Measurements from ENCODE around the gene RBPMS2.
"Not testable (repeated sequence)": the region's sequence is repeated elsewhere in the genome, so short reads cannot be mapped to it uniquely, and the experiment has no call there.

Gene RBPMS2

DNA sequence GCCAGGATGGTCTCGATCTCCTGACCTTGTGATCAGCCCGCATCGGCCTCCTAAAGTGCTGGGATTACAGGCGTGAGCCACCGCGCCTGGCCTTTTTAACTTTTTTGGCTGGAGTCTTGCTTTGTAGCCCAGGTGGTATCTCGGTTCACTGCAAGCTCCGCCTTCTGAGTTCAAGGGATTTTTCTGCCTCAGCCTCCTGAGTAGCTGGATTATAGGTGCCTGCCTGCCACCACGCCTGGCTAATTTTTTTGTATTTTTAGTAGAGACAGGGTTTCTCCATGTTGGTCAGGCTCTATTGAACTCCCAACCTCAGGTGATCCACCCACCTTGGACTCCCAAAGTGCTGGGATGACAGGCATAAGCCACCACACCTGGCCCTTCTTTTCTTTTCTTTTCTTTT, 20.5 kb upstream of the RBPMS2 start:
- not testable (repeated sequence) for H3K9me3 ChIP-seq (ENCODE audit: insufficient read depth, low read length, severe bottlenecking); H3K9ac ChIP-seq (ENCODE audit: low read depth, low read length); H3K4me2 ChIP-seq (ENCODE audit: insufficient read depth, low read length); H3K27me3 ChIP-seq (ENCODE audit: insufficient read depth, low read length, poor library complexity); H3K27ac ChIP-seq (ENCODE audit: low read length); H3K36me3 ChIP-seq (ENCODE audit: insufficient read depth, low read length); DNase-seq; H3K4me1 ChIP-seq (ENCODE audit: insufficient read depth, low read length); H4K20me1 ChIP-seq (ENCODE audit: insufficient read depth, low read length); H3K4me3 ChIP-seq (ENCODE audit: low read depth in 1 of 2, low read length in 2 of 2); ATAC-seq (ENCODE audit: insufficient read depth, low read depth); H2AFZ ChIP-seq (ENCODE audit: low read depth, low read length); H3K79me2 ChIP-seq (ENCODE audit: insufficient read depth, low read length)

DNA sequence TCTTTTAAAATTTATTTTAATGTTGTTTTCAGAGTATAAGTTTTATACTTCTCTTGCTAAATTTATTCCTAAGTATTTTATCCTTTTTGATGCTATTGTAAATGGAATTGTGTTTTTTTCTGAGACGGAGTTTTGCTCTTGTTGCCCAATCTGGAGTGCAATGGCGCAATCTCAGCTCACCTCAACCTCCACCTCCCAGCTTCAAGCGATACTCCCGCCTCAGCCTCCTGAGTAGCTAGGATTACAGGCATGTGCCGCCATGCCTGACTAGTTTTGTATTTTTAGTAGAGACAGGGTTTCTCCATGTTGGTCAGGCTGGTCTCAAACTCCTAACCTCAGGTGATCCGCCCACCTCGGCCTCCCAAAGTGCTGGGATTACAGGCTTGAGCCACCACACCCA, 19.9 kb upstream of the RBPMS2 start:
- H3K79me2 ChIP-seq (ENCODE audit: insufficient read depth, low read length); H3K36me3 ChIP-seq (ENCODE audit: insufficient read depth, low read length); H3K9ac ChIP-seq (ENCODE audit: low read depth, low read length); ATAC-seq (ENCODE audit: insufficient read depth, low read depth); H3K4me2 ChIP-seq (ENCODE audit: insufficient read depth, low read length); H3K27me3 ChIP-seq (ENCODE audit: insufficient read depth, low read length, poor library complexity); H3K9me3 ChIP-seq (ENCODE audit: insufficient read depth, low read length, severe bottlenecking); H4K20me1 ChIP-seq (ENCODE audit: insufficient read depth, low read length); H2AFZ ChIP-seq (ENCODE audit: low read depth, low read length); H3K4me3 ChIP-seq (ENCODE audit: low read depth in 1 of 2, low read length in 2 of 2); DNase-seq; H3K27ac ChIP-seq (ENCODE audit: low read length); H3K4me1 ChIP-seq (ENCODE audit: insufficient read depth, low read length): not testable (repeated sequence)

- no peak overlapping the region for H3K9ac ChIP-seq (ENCODE audit: low read depth, low read length)
- H3K36me3 ChIP-seq (ENCODE audit: insufficient read depth, low read length), result no peaks in the 10 kb centered on the region
- H3K27ac ChIP-seq (ENCODE audit: low read length), result no peak overlapping the region
- no peak overlapping the region for H3K4me3 ChIP-seq (ENCODE audit: low read depth in 1 of 2, low read length in 2 of 2)
- no peaks in the 10 kb centered on the region for H3K79me2 ChIP-seq (ENCODE audit: insufficient read depth, low read length)
- H4K20me1 ChIP-seq (ENCODE audit: insufficient read depth, low read length), result no peaks in the 10 kb centered on the region
- ATAC-seq (ENCODE audit: insufficient read depth, low read depth) (no peak), DNase-seq (no peak)
- no peak overlapping the region for H2AFZ ChIP-seq (ENCODE audit: low read depth, low read length)
- H3K9me3 ChIP-seq (ENCODE audit: insufficient read depth, low read length, severe bottlenecking), result no peaks in the 10 kb centered on the region
- no peaks in the 10 kb centered on the region for H3K4me1 ChIP-seq (ENCODE audit: insufficient read depth, low read length)
- no peaks in the 10 kb centered on the region for H3K27me3 ChIP-seq (ENCODE audit: insufficient read depth, low read length, poor library complexity)
- no peak overlapping the region for H3K4me2 ChIP-seq (ENCODE audit: insufficient read depth, low read length)
- TF ChIP-seq EZH2 (IDR thresholded peaks at IDR 0.05; ENCODE audit: borderline replicate concordance, low read depth, low read length, severe bottlenecking) (no peak), CTCF (IDR thresholded peaks at IDR 0.05; ENCODE audit: borderline replicate concordance, extremely low read depth, low read length, poor library complexity, severe bottlenecking) (no peak)
Observed at GRCh38 chr15:64792282-64792681, 16.9 kb upstream of the RBPMS2 start.

- Histone ChIP-seq H3K79me2 (ENCODE audit: insufficient read depth, low read length) (no peaks in the 10 kb centered on the region), H3K4me1 (ENCODE audit: insufficient read depth, low read length) (no peaks in the 10 kb centered on the region), H3K9me3 (ENCODE audit: insufficient read depth, low read length, severe bottlenecking) (no peaks in the 10 kb centered on the region), H3K4me3 (ENCODE audit: low read depth in 1 of 2, low read length in 2 of 2) (no peak overlapping the region), H3K4me2 (ENCODE audit: insufficient read depth, low read length) (no peak overlapping the region), H3K27me3 (ENCODE audit: insufficient read depth, low read length, poor library complexity) (no peaks in the 10 kb centered on the region), H3K9ac (ENCODE audit: low read depth, low read length) (no peak overlapping the region), H2AFZ (ENCODE audit: low read depth, low read length) (no peak overlapping the region), H4K20me1 (ENCODE audit: insufficient read depth, low read length) (no peaks in the 10 kb centered on the region), H3K36me3 (ENCODE audit: insufficient read depth, low read length) (no peaks in the 10 kb centered on the region), H3K27ac (ENCODE audit: low read length) (no peak overlapping the region)
- no peak for DNase-seq
- TF ChIP-seq CTCF (IDR thresholded peaks at IDR 0.05; ENCODE audit: borderline replicate concordance, extremely low read depth, low read length, poor library complexity, severe bottlenecking) (no peak), EZH2 (IDR thresholded peaks at IDR 0.05; ENCODE audit: borderline replicate concordance, low read depth, low read length, severe bottlenecking) (no peak)
- no peak for ATAC-seq (ENCODE audit: insufficient read depth, low read depth)
Observed at GRCh38 chr15:64791401-64791800, 16.0 kb upstream of the RBPMS2 start.

All from DND-41 (cell line).